ENCODE results near the gene CACFD1.

The CACFD1 gene

DNA sequence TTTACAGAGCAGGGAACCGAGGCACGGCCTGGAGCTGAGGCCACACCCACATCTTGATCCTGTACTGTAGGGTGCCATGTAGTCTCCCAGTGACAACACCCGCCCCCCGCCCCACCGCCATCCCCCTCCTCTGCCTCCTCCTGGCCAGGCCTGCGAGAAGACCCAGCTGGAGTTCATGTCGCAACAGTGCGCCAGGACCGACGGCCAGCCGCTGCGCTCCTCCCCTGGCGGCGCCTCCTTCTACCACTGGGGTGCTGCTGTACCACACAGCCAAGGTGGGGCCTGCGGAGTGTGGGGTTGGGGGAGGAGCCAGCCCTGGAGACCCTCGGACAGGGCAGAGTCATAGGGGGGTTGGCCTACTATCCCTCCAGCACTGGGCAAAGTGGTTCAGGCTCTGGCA lies 23.1 kb upstream of the CACFD1 start:
- H3K4me3 ChIP-seq (ENCODE audit: low read depth, low read length) = no peak overlapping the region
- DNase-seq (ENCODE audit: low read depth, low spot score) = no peak
- TF ChIP-seq, protein P1, sequence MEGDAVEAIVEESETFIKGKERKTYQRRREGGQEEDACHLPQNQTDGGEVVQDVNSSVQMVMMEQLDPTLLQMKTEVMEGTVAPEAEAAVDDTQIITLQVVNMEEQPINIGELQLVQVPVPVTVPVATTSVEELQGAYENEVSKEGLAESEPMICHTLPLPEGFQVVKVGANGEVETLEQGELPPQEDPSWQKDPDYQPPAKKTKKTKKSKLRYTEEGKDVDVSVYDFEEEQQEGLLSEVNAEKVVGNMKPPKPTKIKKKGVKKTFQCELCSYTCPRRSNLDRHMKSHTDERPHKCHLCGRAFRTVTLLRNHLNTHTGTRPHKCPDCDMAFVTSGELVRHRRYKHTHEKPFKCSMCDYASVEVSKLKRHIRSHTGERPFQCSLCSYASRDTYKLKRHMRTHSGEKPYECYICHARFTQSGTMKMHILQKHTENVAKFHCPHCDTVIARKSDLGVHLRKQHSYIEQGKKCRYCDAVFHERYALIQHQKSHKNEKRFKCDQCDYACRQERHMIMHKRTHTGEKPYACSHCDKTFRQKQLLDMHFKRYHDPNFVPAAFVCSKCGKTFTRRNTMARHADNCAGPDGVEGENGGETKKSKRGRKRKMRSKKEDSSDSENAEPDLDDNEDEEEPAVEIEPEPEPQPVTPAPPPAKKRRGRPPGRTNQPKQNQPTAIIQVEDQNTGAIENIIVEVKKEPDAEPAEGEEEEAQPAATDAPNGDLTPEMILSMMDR (IDR thresholded peaks at IDR 0.05; ENCODE audit: insufficient read depth, low read length, missing control alignments) = no peak
- POLR2A ChIA-PET = no interaction called here
- CTCF ChIA-PET = no interaction called here

DNA sequence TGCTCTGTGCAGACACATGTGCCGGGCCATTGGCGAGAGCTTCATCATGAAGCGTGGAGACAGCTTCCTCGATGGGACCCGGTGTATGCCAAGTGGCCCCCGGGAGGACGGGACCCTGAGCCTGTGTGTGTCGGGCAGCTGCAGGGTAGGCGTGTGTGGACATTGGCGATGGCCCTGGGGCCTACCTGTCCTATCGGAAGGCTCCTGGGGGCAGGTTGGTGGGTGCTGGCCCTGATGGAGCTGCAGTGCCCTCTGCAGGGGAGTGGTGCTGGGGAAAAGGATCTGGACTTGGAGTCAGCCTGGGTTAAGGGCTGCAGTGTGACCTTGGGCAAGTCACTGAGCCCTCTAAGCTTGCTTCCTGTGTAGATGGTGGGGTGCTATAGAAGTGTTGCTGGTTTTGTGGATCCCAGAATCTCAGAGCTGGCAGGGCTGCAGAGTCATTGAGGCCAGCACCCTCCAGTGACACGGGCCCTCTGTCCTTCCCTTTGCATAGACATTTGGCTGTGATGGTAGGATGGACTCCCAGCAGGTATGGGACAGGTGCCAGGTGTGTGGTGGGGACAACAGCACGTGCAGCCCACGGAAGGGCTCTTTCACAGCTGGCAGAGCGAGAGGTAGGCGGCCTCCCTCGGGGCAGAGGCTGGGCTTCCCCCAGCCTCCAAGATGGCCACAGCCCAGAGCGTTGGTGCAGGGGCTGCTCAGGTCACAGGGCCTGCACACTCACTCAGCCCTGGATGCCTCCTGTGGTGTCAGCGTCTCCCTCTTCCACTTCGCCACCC lies 21.8 kb upstream of the CACFD1 start:
- DNase-seq (ENCODE audit: low read depth, low spot score) = no peak
- no peak overlapping the region for H3K4me3 ChIP-seq (ENCODE audit: low read depth, low read length)
- TF ChIP-seq, protein P1 (IDR thresholded peaks at IDR 0.05; ENCODE audit: insufficient read depth, low read length, missing control alignments) = no peak
- ChIA-PET POLR2A (no interaction called here), CTCF (interaction anchor here (0.9 kb wide), 1 partner anchor 21 kb away, joined by 3 read pairs; no protein-coding TSS in a partner anchor)

DNA sequence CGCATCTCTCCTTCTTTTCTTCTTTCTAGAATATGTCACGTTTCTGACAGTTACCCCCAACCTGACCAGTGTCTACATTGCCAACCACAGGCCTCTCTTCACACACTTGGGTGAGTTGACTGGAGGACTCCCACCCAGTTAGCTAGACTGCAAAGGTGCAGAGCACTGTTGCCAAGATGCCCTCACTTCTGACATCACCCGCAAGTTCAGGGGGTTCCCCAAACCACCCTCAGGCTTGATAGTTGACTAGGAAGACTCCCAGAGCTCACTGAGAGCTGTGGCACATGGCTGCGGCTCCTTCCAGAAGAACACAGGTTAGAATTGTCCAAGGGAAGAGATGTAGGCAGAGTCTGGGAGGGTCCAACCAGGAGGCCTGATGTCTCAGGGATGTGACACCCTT lies 20.4 kb upstream of the CACFD1 start:
- no peak overlapping the region for H3K4me3 ChIP-seq (ENCODE audit: low read depth, low read length)
- no peak for DNase-seq (ENCODE audit: low read depth, low spot score)
- TF ChIP-seq, protein P1 (IDR thresholded peaks at IDR 0.05; ENCODE audit: insufficient read depth, low read length, missing control alignments) = no peak
- CTCF ChIA-PET = interaction anchor here (1.7 kb wide), 1 partner anchor 9 kb away, joined by 5 read pairs; no protein-coding TSS in a partner anchor
- POLR2A ChIA-PET = no interaction called here

DNA sequence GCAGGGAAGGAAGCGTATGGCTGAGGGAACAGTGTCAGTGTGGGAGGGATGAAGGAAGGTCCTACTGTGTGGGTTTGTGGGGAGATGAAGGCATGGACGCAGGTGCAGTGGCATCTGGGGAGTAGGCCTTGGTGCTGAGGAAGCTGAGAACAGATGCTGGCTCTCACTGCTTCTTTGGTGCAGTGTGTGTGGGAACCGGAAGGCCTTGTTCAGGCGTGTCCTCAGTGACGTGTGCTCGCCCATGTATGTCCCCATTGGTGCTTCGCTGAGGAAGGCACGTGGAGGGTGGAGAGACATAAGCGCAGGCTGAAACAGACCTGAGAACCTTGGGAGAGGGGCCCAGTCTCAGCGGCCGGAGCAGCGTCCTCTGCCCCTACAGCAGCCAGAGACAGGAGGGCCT lies 18.9 kb upstream of the CACFD1 start:
- CTCF ChIA-PET = no interaction called here
- H3K4me3 ChIP-seq (ENCODE audit: low read depth, low read length) = no peak overlapping the region
- TF ChIP-seq, protein P1 (IDR thresholded peaks at IDR 0.05; ENCODE audit: insufficient read depth, low read length, missing control alignments) = no peak
- DNase-seq (ENCODE audit: low read depth, low spot score) = no peak
- POLR2A ChIA-PET = no interaction called here

DNA sequence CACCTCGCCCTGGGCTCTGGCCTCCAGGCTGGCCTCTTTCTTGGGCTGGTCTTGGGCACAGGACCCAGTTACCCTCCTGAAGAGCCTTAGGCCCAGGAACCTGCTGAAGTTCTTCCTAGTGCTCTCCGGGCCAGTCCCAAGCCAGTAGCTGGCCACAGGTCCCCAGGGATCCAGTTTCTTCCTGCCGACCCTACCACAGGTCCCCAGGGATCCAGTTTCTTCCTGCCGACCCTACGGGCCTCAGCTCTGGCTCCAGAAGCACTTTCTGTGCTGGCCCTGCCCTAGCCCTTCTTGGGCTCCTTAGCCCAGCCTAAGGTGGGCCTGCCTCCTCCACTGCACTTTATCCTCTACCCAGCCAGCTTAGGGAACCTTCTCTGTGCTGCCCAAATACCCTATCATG lies 18.2 kb upstream of the CACFD1 start:
- TF ChIP-seq, protein P1 (IDR thresholded peaks at IDR 0.05; ENCODE audit: insufficient read depth, low read length, missing control alignments) = no peak
- DNase-seq (ENCODE audit: low read depth, low spot score) = no peak
- ChIA-PET CTCF (no interaction called here), POLR2A (no interaction called here)
- no peak overlapping the region for H3K4me3 ChIP-seq (ENCODE audit: low read depth, low read length)

DNA sequence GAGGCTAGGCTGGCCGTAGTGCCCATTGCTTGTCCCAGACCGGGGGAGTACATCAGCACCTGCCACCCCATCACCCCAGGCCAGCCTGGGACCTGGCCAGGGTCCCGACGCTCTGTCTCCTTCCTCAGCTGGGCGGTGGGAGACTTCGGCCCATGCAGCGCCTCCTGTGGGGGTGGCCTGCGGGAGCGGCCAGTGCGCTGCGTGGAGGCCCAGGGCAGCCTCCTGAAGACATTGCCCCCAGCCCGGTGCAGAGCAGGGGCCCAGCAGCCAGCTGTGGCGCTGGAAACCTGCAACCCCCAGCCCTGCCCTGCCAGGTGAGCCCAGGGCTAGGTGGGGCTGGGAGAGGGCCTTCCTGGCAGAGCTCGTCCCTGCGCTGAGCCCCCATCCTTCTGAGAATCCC lies 16.5 kb upstream of the CACFD1 start:
- H3K4me3 ChIP-seq (ENCODE audit: low read depth, low read length) = no peak overlapping the region
- ChIA-PET CTCF (no interaction called here), POLR2A (interaction anchor here (1.5 kb wide), 1 partner anchor 25 kb away, joined by 4 read pairs; the partner anchor contains the start of gene REXO4)
- TF ChIP-seq, protein P1 (IDR thresholded peaks at IDR 0.05; ENCODE audit: insufficient read depth, low read length, missing control alignments) = no peak
- no peak for DNase-seq (ENCODE audit: low read depth, low spot score)
